Activated CD4-positive, alpha-beta T cell treated with anti-CD3 and anti-CD28 coated beads, Interleukin-2, amount 50 U/mL, for 4 hours (primary cell): ENCODE results near the gene ZNF432.

Experiments used
- DNase-seq, 2 experiments: peaks; one replicate each; pipeline ENCODE4 v3.0.0-alpha.2; 2020

The ZNF432 gene

GRCh38 chr19:52007806-52008557, 40.7 kb downstream of the ZNF432 start, which contains the start of gene ZNF615:
Gene ZNF615, minus strand, starts transcription at chr19:52008211. Its CDS starts 4,500 bp downstream, at chr19:52003711.
- peak; percentile 79 to 80 for DNase-seq

- DNase-seq, result no peak
Measured at GRCh38 chr19:52007451-52007805, 41.2 kb downstream of the ZNF432 start.

GRCh38 chr19:51994048-51994644, 54.5 kb downstream of the ZNF432 start:
- no peak for DNase-seq

GRCh38 chr19:51993422-51993821, 55.2 kb downstream of the ZNF432 start:
- no peak for DNase-seq

- DNase-seq, result peak; percentile 84 to 86
Measured at GRCh38 chr19:51986309-51987291, 62.0 kb downstream of the ZNF432 start, which contains the start of gene ZNF350. Gene ZNF350, minus strand, starts transcription at chr19:51986840. Its CDS starts 12,480 bp downstream, at chr19:51974360.

GRCh38 chr19:51983361-51983760, 65.3 kb downstream of the ZNF432 start:
- DNase-seq, result no peak
